Measurements from ENCODE around the gene OVCA2. TPM values are rescaled to one million over a fixed set of nuclear protein-coding genes. Genes with fewer than 3 reads are reported as not detected.

The OVCA2 gene
- total RNA-seq, 5 donors from 2014 or later (not counting 1 experiment from before 2014, with no cell fraction given), result 31.0 to 36.8 (median 31.8) TPM

DNA sequence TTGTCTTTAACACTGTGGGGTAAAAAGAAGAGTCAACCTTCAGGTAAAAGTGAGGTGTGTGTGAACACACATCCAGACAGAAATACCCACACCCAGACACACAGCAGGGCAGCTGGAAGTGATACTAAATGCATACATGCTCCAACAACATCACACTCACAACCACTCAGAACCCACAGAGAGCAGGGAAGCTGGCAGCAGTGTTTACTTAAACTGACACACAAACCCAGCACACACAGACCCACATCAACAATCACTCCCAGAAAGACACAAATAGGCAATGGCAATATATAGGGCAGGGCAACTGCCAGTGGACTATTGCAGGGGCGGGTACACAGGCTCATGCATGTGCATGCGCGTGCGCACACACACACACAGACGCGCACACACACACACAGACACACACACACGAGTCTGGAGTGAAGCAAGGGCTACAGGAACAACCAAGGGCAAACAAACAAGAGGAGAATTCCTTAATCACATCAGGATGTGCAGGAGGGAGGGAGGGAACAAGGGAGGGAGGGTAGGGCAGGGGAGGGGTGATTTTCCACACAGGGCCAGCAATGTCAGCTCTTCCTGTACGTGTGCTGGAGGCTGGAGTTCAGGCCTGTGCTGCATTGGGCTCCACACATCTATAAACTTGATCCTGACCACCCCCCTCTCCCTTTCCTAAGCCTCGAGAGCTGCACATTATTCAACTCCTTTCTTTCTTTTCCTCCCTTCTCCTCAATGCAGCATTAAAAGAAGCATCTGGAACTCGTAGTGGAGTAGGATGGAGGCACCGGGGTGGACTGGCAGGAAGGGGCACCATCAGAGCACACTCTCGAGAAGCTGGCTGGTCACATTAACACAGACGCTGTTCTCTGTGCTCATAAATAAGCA lies 43.2 kb downstream of the OVCA2 start:
- Histone ChIP-seq H3K4me1 (ENCODE audit: control insufficient read depth in 1 of 2, extremely low read depth in 1 of 2, insufficient read depth in 2 of 2, low read length in 2 of 2) (peaks cover 31% of the 10 kb centered on the region in 2 experiments), H3K27me3 (replicated peaks in 1 of 2; ENCODE audit: control insufficient read depth in 2 of 2, extremely low read depth in 1 of 2, insufficient read depth in 2 of 2, low read length in 1 of 2) (no peaks in the 10 kb centered on the region), H3K27ac (ENCODE audit: low read length) (no peak overlapping the region), H3K9me3 (no peaks in the 10 kb centered on the region), H3K36me3 (ENCODE audit: control insufficient read depth in 2 of 2, extremely low read depth in 1 of 2, insufficient read depth in 1 of 2, low read length in 1 of 2) (peaks cover 16 to 40% of the 10 kb centered on the region in 2 donors), H3K4me3 (ENCODE audit: control insufficient read depth in 1 of 2, extremely low read depth in 1 of 2, low read length in 1 of 2) (no peak overlapping the region)
- peak overlapping the region in 1 of 2 donors; percentile 62 for H3K27ac Mint-ChIP-seq
- H3K27me3 Mint-ChIP-seq, result no peaks in the 10 kb centered on the region
- 97% methylated on average over 6 of the region's 13 CpGs for WGBS (ENCODE audit: insufficient coverage)
- ChIA-PET CTCF (no interaction called here), POLR2A (no interaction called here)
- H3K36me3 Mint-ChIP-seq, result peaks cover 50% of the 10 kb centered on the region
- no peak for ATAC-seq (replicated peaks in 1 of 4)
- peaks cover 40 to 54% (median 41%) of the 10 kb centered on the region in 3 donors for H3K4me1 Mint-ChIP-seq
- no peak overlapping the region for H3K4me3 Mint-ChIP-seq
- no peaks in the 10 kb centered on the region for H3K9me3 Mint-ChIP-seq
- no peak for DNase-seq

DNA sequence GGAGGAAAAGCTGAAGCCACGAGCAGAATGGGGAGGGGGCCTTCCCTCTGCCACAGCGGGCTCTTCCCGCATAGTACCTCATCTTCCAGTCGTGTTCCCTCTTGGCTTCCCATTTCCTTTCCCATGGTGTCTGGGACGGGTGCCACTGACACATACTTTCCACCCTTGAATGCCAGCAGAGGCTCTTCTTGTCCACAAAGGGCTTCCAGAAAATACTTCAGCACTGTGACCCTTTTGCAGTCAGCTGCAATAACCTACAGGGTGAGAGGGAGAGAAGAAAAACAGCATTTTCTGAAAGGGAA lies 43.8 kb downstream of the OVCA2 start:
- no peak overlapping the region for H3K27ac ChIP-seq (ENCODE audit: low read length)
- peaks cover 45 to 60% (median 47%) of the 10 kb centered on the region in 3 donors for H3K4me1 Mint-ChIP-seq
- no peak for ATAC-seq (replicated peaks in 1 of 4)
- CTCF ChIA-PET, result no interaction called here
- H3K9me3 ChIP-seq, result no peaks in the 10 kb centered on the region
- WGBS (ENCODE audit: insufficient coverage), result 74% methylated on average over 3 of the region's 5 CpGs
- H3K4me1 ChIP-seq (ENCODE audit: control insufficient read depth in 1 of 2, extremely low read depth in 1 of 2, insufficient read depth in 2 of 2, low read length in 2 of 2), result peaks cover 35 to 37% of the 10 kb centered on the region in 2 experiments
- H3K36me3 Mint-ChIP-seq, result peaks cover 45% of the 10 kb centered on the region
- no peaks in the 10 kb centered on the region for H3K9me3 Mint-ChIP-seq
- no peaks in the 10 kb centered on the region for H3K27me3 ChIP-seq (replicated peaks in 1 of 2; ENCODE audit: control insufficient read depth in 2 of 2, extremely low read depth in 1 of 2, insufficient read depth in 2 of 2, low read length in 1 of 2)
- peaks cover 16 to 40% of the 10 kb centered on the region in 2 donors for H3K36me3 ChIP-seq (ENCODE audit: control insufficient read depth in 2 of 2, extremely low read depth in 1 of 2, insufficient read depth in 1 of 2, low read length in 1 of 2)
- no peak overlapping the region for H3K4me3 ChIP-seq (ENCODE audit: control insufficient read depth in 1 of 2, extremely low read depth in 1 of 2, low read length in 1 of 2)
- POLR2A ChIA-PET, result no interaction called here
- H3K27me3 Mint-ChIP-seq, result no peaks in the 10 kb centered on the region
- no peak for DNase-seq
- H3K27ac Mint-ChIP-seq, result no peak overlapping the region
- no peak overlapping the region for H3K4me3 Mint-ChIP-seq

DNA sequence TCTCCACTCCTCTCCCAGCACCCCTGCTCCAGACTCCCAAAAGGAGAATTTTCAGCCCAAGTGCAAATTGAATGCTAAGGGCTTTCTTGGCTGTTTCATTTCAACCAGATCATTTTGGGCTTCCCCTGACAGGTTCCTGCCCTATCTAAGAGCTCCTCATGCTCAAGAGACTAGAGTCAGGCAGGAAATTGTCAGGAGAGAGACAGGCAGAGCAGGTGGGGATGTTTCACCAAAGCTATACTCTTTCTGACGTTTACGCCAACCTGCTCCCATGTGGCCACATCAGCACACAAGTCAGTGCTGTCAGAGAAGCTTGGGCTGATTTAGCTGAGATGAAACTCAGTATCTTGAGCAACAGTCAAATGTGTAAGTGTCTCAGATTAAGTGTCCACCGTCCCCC lies 44.5 kb downstream of the OVCA2 start:
- Mint-ChIP-seq H3K27ac (peak overlapping the region in 1 of 2 donors; percentile 48), H3K9me3 (no peaks in the 10 kb centered on the region), H3K4me1 (peaks cover 53 to 67% (median 53%) of the 10 kb centered on the region in 3 donors), H3K36me3 (peaks cover 40% of the 10 kb centered on the region), H3K4me3 (no peak overlapping the region), H3K27me3 (no peaks in the 10 kb centered on the region)
- DNase-seq (no peak), ATAC-seq (replicated peaks in 1 of 4) (no peak)
- CTCF ChIA-PET, result interaction anchor here in 1 of 2 donors (0.6 kb wide), 1 partner anchor 27 kb away, joined by 4 read pairs; no protein-coding TSS in a partner anchor
- Histone ChIP-seq H3K4me1 (ENCODE audit: control insufficient read depth in 1 of 2, extremely low read depth in 1 of 2, insufficient read depth in 2 of 2, low read length in 2 of 2) (peaks cover 35 to 43% of the 10 kb centered on the region in 2 experiments), H3K36me3 (ENCODE audit: control insufficient read depth in 2 of 2, extremely low read depth in 1 of 2, insufficient read depth in 1 of 2, low read length in 1 of 2) (peaks cover 11 to 34% of the 10 kb centered on the region in 2 donors), H3K4me3 (ENCODE audit: control insufficient read depth in 1 of 2, extremely low read depth in 1 of 2, low read length in 1 of 2) (no peak overlapping the region), H3K27ac (ENCODE audit: low read length) (no peak overlapping the region), H3K27me3 (replicated peaks in 1 of 2; ENCODE audit: control insufficient read depth in 2 of 2, extremely low read depth in 1 of 2, insufficient read depth in 2 of 2, low read length in 1 of 2) (no peaks in the 10 kb centered on the region), H3K9me3 (no peaks in the 10 kb centered on the region)
- POLR2A ChIA-PET, result no interaction called here
- WGBS (ENCODE audit: insufficient coverage), result 89% methylated on average over 3 of the region's 3 CpGs

- Histone ChIP-seq H3K4me3 (ENCODE audit: control insufficient read depth in 1 of 2, extremely low read depth in 1 of 2, low read length in 1 of 2) (no peak overlapping the region), H3K4me1 (ENCODE audit: control insufficient read depth in 1 of 2, extremely low read depth in 1 of 2, insufficient read depth in 2 of 2, low read length in 2 of 2) (peaks cover 35 to 43% of the 10 kb centered on the region in 2 experiments), H3K9me3 (no peaks in the 10 kb centered on the region), H3K36me3 (ENCODE audit: control insufficient read depth in 2 of 2, extremely low read depth in 1 of 2, insufficient read depth in 1 of 2, low read length in 1 of 2) (peaks cover 3 to 24% of the 10 kb centered on the region in 2 donors), H3K27me3 (replicated peaks in 1 of 2; ENCODE audit: control insufficient read depth in 2 of 2, extremely low read depth in 1 of 2, insufficient read depth in 2 of 2, low read length in 1 of 2) (no peaks in the 10 kb centered on the region), H3K27ac (ENCODE audit: low read length) (no peak overlapping the region)
- ChIA-PET CTCF (interaction anchor here in 1 of 2 donors (0.9 kb wide), 1 partner anchor 27 kb away, joined by 6 read pairs; no protein-coding TSS in a partner anchor), POLR2A (no interaction called here)
- H3K27me3 Mint-ChIP-seq, result no peaks in the 10 kb centered on the region
- WGBS (ENCODE audit: insufficient coverage), result 76% methylated on average over 6 of the region's 10 CpGs
- ATAC-seq (replicated peaks in 1 of 4) (peak in 3 of 4 experiments; percentile 18 to 55 (median 19)), DNase-seq (peak in 25 of 35 experiments; percentile 9 to 57 (median 25))
- no peaks in the 10 kb centered on the region for H3K9me3 Mint-ChIP-seq
- H3K4me1 Mint-ChIP-seq, result peaks cover 54 to 67% (median 64%) of the 10 kb centered on the region in 3 donors
- peaks cover 38% of the 10 kb centered on the region for H3K36me3 Mint-ChIP-seq
- H3K4me3 Mint-ChIP-seq, result peak overlapping the region; percentile 0 to 98 (median 35)
- H3K27ac Mint-ChIP-seq, result peak overlapping the region; percentile 29 to 41
These were observed 45.9 kb downstream of the OVCA2 start for GRCh38 chr17:2087597-2088211.

DNA sequence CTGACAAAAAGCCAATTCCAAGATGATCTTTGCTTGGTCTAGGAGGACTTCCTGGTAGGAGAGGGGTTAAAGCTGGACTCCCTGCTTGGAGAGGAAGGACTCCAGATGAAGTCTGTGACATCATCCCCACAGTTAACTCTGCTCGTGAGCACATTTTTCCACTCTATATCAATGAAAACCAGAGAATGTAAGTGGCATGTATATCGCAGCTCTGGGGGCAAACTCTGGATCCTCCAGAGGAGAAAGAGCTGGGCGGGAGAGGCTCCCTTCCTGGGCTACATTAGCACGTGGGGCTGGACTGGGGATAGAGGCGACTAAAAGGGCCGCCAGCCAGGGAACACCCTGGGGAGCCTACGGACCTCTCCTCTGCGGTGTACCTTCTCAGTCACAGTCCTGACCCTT lies 47.2 kb downstream of the OVCA2 start:
- ATAC-seq (replicated peaks in 1 of 4), result peak in 3 of 4 experiments; percentile 17 to 37 (median 24)
- POLR2A ChIA-PET, result no interaction called here
- H3K36me3 ChIP-seq (ENCODE audit: control insufficient read depth in 2 of 2, extremely low read depth in 1 of 2, insufficient read depth in 1 of 2, low read length in 1 of 2), result peaks cover 6 to 16% of the 10 kb centered on the region in 2 donors
- CTCF ChIA-PET, result interaction anchor here in 1 of 2 donors (0.9 kb wide), 1 partner anchor 196 kb away, joined by 3 read pairs; no protein-coding TSS in a partner anchor
- Mint-ChIP-seq H3K9me3 (no peaks in the 10 kb centered on the region), H3K27me3 (no peaks in the 10 kb centered on the region), H3K4me1 (peaks cover 59 to 69% (median 66%) of the 10 kb centered on the region in 3 donors), H3K36me3 (peaks cover 28% of the 10 kb centered on the region), H3K4me3 (peak overlapping the region; percentile 90 to 98 (median 91)), H3K27ac (peak overlapping the region; percentile 96 to 97)
- no peaks in the 10 kb centered on the region for H3K9me3 ChIP-seq
- no peaks in the 10 kb centered on the region for H3K27me3 ChIP-seq (replicated peaks in 1 of 2; ENCODE audit: control insufficient read depth in 2 of 2, extremely low read depth in 1 of 2, insufficient read depth in 2 of 2, low read length in 1 of 2)
- H3K4me1 ChIP-seq (ENCODE audit: control insufficient read depth in 1 of 2, extremely low read depth in 1 of 2, insufficient read depth in 2 of 2, low read length in 2 of 2), result peaks cover 35 to 43% of the 10 kb centered on the region in 2 experiments
- peak overlapping the region; percentile 77 for H3K27ac ChIP-seq (ENCODE audit: low read length)
- H3K4me3 ChIP-seq (ENCODE audit: control insufficient read depth in 1 of 2, extremely low read depth in 1 of 2, low read length in 1 of 2), result peak overlapping the region; percentile 57 to 60
- no peak for DNase-seq
- WGBS (ENCODE audit: insufficient coverage), result 58% methylated on average over 2 of the region's 8 CpGs

- peaks cover 35 to 43% of the 10 kb centered on the region in 2 experiments for H3K4me1 ChIP-seq (ENCODE audit: control insufficient read depth in 1 of 2, extremely low read depth in 1 of 2, insufficient read depth in 2 of 2, low read length in 2 of 2)
- WGBS (ENCODE audit: insufficient coverage), result 0% methylated on average over 2 of the region's 9 CpGs
- H3K27ac Mint-ChIP-seq, result peak overlapping the region; percentile 96 to 97
These were observed 48.4 kb downstream of the OVCA2 start for GRCh38 chr17:2090210-2090641.

More at GRCh38 chr17:2090210-2090641, 48.4 kb downstream of the OVCA2 start:
- Mint-ChIP-seq H3K27me3 (no peaks in the 10 kb centered on the region), H3K36me3 (peaks cover 19% of the 10 kb centered on the region), H3K4me3 (peak overlapping the region; percentile 90 to 98 (median 91)), H3K9me3 (no peaks in the 10 kb centered on the region), H3K4me1 (peaks cover 59 to 65% (median 63%) of the 10 kb centered on the region in 3 donors)
- H3K27me3 ChIP-seq (replicated peaks in 1 of 2; ENCODE audit: control insufficient read depth in 2 of 2, extremely low read depth in 1 of 2, insufficient read depth in 2 of 2, low read length in 1 of 2), result no peaks in the 10 kb centered on the region
- POLR2A ChIA-PET, result interaction anchor here in 1 of 2 donors (0.6 kb wide), 2 partner anchors 22 to 398 kb away, joined by 3 read pairs; no protein-coding TSS in a partner anchor
- H3K9me3 ChIP-seq, result no peaks in the 10 kb centered on the region
- ATAC-seq (replicated peaks in 1 of 4) (peak in 1 of 4 experiments; percentile 51), DNase-seq (peak in 14 of 35 experiments; percentile 7 to 42 (median 23))
- peak overlapping the region; percentile 77 for H3K27ac ChIP-seq (ENCODE audit: low read length)
- H3K36me3 ChIP-seq (ENCODE audit: control insufficient read depth in 2 of 2, extremely low read depth in 1 of 2, insufficient read depth in 1 of 2, low read length in 1 of 2), result peaks cover 6 to 8% of the 10 kb centered on the region in 2 donors
- H3K4me3 ChIP-seq (ENCODE audit: control insufficient read depth in 1 of 2, extremely low read depth in 1 of 2, low read length in 1 of 2), result peak overlapping the region; percentile 49 to 57
- CTCF ChIA-PET, result interaction anchor here in 1 of 2 donors (0.7 to 1.2 kb wide), 3 partner anchors 131 to 246 kb away, joined by 3 to 7 read pairs (median 3); partner anchors contain the start of gene TSR1

All from T-cell (primary cell).